ENCODE results near the gene ALOX15.
"Not testable (repeated sequence)": the region's sequence is repeated elsewhere in the genome, so short reads cannot be mapped to it uniquely, and the experiment has no call there.

ALOX15 gene, protein sequence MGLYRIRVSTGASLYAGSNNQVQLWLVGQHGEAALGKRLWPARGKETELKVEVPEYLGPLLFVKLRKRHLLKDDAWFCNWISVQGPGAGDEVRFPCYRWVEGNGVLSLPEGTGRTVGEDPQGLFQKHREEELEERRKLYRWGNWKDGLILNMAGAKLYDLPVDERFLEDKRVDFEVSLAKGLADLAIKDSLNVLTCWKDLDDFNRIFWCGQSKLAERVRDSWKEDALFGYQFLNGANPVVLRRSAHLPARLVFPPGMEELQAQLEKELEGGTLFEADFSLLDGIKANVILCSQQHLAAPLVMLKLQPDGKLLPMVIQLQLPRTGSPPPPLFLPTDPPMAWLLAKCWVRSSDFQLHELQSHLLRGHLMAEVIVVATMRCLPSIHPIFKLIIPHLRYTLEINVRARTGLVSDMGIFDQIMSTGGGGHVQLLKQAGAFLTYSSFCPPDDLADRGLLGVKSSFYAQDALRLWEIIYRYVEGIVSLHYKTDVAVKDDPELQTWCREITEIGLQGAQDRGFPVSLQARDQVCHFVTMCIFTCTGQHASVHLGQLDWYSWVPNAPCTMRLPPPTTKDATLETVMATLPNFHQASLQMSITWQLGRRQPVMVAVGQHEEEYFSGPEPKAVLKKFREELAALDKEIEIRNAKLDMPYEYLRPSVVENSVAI

DNA sequence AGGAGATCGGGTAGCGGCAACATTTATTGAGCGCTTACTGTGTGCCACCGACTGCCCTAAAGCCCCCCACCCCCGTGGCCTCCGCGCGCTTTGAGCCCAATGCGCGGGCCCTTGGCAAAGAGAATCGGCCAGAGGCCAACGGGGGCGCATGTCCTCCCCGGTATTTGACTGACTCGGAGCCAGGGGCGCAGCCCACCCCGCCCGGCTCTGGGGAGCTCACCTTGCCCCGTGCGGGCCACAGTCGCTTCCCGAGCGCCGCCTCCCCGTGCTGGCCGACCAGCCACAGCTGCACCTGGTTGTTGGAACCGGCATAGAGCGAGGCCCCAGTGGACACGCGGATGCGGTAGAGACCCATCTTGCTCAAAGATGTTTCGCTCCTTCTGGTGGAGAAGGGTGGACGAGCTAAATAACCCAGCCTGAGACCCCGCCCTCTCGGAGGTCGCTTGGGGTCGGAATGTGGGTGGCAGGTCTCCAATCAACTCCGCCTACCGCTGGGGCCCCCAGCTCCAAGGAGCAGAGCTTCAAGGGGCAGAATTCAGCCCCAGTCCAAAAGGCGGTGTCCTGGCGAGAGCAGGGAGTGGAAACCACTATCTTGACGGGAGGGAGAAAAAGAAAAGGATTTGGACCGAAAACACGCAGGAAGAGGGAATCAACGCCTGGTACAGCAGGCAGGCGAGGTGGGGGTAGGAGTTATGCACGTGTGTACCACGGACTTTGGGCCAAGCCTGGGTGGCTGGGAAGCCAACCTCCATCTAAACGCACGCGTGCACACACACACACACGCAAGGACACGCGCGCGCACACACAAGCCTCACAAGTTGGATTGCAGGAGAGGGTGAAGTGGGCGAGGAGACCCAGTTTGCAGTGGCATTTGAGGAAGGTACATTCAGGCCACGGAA is at the start of gene ALOX15:
TSS of gene ALOX15 (minus strand) at position 382 of the 899 bp plus-strand sequence. CDS start at position 355, 27 bp downstream.
- no peak for DNase-seq

DNA sequence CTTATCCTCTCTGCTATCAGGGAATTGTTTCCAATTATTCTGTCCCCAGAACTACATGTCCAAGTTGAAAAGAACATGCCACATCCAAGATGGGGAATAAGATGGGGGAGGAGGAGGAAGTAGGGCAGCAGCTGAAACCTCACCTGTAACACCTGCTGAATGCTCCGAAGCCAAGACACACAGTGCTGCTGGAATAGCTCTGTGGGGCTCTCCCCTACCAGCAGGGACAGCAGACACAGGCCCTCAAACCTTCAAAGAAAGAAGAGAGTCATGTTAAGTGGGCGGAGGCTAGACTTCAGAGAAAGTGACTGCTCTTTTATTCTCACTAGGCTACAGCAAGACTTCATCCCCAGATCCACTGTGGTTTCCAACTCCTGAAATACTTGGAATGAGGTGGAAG is 49.3 kb upstream of the ALOX15 start:
- no peak for DNase-seq

DNA sequence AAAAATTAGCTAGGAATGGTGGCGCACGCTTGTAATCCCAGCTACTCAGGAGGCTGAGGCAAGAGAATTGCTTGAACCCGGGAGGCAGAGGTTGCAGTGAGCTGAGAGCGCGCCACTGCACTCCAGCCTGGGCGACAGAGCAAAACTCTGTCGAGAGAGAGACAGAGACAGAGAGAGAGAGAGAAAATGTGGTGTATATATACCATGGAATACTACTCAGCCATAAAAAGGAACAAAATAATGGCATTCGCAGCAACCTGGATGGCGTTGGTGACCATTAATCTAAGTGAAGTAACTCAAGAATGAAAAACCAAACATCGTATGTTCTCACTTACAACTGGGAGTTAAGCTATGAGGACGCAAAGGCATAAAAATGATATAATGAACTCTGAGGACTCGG is 48.4 kb upstream of the ALOX15 start:
- DNase-seq: not testable (repeated sequence)

DNA sequence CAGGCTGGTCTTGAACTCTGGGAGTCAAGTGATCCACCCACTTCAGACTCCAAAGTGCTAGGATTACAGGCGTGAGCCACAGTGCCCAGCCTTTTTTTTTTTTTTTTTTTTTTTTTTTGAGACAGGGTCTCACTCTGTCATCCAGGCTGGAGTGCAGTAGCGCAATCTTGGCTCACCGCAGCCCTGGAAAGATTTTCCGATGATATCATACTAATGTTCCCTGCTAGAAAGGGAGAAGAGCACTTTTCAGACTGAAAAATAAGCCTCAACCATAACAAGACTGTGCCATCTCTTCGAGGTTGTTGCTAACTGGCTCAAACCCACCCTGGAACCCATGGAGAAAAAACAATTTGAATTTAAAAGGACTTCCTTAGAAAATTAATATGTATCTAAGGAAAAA is 42.3 kb upstream of the ALOX15 start:
- DNase-seq: not testable (repeated sequence)

DNA sequence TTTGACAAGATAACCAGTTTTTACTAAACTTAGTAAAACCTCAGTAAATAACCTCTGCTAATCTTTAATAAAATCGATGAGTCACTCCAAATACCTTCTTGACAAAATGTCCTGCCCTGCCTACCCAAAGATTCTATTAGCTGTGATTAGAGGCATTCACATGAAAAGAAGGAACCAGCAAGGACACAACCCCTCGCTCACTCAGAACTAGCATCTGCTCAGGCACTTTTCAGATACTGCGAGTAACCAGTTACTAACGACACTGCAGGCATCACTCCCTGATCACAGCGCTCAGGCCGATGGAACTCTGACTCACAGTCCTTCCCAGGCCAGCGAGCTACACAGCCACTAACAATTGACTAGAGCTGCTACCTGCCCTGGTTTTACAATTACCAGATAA is 38.2 kb upstream of the ALOX15 start:
- DNase-seq: no peak

DNA sequence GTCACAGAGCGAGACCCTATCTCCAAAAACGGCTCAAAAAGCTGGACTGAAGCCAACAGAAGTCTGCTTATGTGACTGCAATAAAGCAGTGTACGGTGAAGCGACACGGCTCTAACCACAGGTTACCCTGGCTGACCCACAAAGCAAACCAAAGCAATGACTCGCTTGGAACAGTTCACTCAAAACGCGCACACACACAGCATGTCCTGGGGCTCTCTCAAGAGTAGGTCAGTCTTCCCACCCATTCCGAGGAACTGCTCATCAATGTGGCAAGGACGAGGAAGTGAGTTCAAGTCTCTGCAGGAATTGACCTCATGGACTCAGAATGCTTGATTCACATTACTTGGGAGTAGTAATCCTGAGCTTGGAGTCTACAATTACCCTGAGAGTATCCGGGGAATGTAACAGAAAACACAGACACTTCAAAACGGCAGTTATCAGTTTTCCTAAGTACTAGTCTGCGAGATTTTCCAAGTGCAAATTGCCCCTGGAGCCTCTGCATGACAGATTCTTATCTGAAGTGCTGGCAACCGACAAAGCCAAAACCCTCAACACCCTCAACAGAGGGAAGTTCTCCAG is 37.1 kb upstream of the ALOX15 start:
- no peak for DNase-seq

DNA sequence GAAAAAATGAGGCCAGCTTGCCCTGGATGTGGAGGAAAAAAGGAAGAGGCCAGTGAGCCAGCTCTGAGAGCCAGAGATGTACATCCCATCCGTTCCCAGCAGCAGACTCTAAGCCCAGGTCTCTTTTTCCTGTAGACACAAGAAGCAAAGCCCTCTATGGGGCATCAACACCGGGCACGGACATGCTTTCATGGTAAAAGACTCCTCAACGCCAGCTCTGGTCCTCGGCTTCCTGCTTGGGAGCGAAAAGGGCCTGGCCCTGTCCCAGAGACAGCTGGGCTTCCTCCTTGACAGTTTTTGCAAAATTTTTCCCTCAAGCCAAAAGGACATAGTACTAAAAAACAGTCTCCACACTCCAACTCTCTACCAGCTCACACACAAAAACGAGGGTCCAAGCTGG is 35.3 kb upstream of the ALOX15 start:
- DNase-seq: no peak

DNA sequence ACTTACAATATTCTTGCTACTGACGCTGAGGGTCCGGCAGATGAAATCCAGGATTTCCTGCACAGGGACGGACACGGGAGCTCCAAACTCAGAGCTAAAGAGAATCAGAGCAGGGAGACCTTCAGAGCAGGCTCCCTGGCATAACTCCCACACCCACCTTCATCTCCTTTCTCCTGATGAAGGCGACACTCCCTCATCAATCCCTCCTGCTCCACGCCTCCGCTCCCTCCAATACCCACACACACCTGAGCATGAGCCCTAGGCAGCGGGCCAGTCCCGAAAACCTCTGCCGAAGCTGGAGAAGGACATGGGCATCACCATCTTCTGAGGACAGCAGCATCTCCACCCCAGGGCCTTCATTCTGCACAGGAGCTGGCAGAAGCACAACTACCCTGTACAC is 34.3 kb upstream of the ALOX15 start:
- no peak for DNase-seq

DNA sequence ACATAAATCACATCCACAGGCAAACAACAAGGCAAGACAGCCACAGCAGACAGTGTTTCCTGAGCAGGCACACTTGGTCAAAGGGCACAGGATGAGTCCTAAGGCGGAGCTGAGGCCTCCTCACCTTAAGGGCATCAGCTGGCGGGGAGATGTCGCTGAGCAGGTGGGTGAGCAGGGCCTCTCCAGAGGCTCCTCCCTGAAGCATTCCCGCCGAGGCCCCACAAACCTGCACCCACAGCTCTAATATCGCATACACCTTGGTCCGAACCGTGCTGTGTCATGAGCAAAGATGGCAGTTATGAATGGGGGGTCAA is 33.2 kb upstream of the ALOX15 start:
- DNase-seq: no peak

DNA sequence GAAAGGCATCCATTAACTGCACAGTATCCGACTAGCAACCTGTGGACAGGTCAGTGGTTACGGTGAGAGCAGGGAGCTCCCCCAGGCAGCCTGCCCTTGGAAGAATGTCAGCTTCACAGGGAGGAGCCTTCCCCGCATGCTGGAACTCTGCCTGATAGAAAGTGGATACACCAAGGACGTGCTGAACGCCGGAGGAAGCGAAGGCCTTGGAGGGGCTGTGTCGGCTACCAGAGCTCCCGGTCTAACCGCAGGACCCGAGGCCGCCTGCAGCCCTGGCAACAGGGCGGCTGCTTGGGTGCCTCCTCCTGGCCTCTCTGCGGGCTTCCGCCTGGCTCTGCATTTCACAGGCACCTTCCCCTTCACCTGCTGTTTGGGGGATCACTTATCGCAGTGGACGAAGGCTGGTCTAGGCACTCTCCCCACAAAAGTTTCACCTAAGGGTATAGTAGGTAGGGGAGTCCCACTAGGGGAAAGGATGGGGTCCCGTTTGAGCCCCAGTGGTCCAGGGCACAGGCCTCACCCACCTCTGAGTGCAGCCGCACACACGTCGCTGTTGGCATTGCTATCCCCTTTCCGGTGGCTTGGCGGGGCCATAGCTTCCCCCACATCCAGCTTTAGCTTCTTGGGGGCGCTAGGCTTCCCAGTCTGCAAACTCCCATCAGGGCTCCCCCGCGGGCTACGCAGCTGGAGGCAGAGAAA is 32.7 kb upstream of the ALOX15 start:
- DNase-seq: no peak

DNA sequence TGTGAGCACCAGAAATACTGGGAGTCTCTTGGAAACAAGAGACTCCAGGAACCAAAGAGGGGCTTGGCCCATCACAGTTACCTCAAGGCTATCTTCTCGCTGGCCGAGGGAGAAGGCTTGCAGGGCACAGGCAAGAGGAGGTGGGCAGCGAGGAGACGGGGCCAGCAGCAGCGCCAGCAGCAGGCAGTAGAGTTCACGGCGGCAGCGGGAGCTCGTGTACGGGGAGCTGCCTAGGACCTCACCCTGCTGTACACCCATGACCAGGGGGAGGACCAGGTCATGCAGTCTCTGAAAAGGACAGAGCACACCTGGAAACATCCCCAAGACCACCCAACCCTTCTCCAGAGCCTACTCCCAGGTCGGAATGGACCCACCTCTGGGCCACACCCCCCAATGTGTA is 31.7 kb upstream of the ALOX15 start:
- no peak for DNase-seq

DNA sequence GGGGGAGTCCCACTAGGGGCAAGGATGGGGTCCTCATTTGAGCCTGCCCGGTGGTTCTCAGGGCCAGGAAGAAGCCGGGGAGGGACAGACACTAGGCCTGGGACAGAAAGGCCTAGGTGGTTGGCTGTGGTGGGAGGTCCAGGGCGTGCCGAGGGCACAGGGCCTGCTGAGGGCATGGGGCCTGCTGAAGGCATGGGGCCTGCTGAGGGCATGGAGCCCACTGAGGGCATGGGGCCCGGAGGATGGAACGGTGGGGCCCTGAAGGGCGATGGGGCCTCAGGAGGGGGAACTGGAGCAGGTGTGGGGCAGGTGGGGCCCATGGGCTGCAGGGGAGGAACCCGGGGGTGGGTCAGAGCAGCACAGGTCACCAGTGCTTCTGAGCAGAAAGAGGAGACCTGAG is 31.3 kb upstream of the ALOX15 start:
- no peak for DNase-seq

DNA sequence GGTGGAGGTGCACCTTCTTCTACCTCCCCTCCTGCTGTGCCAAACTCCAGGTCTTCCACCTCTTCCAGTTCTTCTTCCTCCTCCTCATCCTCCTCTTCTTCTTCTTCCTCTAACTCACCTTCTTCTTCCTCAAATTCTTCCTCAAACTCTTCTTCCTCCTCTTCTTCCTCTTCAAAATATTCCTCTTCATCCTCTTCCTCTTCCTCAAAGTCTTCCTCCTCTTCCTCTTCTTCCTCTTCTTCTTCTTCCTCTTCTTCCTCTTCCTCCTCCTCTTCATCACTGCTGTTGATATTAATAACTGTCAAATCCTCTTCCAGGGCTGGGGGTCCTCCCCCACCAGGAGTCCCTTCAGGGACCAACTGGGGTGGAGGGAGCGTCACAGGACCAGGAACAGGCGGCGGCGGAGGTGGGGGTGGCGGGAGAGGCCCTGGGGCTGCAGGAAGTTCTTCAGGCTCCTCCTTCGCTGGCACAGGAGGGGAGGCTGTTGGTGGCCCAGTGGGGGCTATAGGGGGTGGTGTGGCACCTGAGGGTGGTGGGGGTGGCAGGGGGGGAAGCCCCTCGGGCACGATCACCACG is 30.7 kb upstream of the ALOX15 start:
- DNase-seq: no peak

DNA sequence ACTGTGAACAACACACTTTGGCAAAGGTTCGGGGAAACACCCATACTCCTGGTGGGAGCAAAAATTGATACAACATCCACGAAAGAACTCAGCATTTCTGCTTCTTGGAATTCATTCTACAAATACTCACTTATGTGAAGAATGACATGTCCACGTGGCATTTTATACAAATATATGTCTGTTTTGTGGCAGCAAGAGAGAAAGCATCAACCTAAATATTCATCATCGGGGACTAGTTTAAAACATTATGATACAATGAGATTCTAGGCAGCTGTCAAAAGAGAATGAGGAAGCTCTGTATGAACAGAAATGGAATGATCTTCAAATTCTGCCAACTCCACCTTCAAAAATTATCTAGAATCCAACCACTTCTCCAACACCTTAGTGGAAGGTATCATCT is 25.7 kb upstream of the ALOX15 start:
- DNase-seq: no peak

DNA sequence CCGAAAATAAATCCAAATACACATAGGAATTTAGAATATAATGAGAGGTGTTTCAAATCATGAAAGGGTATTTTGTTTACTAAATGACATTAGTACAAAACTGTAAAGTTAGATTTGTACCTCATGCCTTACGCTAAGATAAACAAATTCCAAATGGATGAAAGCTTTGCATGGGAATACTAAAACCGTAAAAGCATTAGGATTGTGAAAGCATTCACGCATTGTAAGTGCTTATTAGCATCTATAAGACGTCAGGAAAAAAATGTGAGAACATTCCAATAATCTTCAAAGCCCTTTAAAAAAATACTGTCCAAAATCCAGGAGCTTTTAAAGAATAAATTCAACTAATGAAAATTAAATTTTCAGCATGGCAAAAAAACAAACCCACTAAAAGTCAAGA is 24.8 kb upstream of the ALOX15 start:
- no peak for DNase-seq

DNA sequence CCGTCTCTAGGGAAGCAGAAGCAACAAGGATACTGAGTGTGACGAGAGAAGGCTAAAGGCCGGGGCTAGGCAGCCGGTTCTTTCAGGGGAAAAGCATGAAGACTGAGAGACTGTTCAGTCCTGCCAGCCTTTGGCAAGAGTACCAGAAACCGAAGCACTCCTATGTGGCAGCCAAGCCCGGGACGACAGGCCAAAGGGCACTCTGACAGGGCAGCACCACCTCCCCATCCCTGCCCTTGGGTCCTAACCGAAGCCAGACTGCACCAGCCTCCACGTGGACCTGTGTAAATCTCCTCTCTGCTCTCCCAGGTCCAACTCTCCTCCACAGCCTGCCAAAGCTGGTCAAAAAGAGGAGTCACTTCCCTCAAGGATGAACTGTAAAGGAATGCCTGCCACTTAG is 23.5 kb upstream of the ALOX15 start:
- no peak for DNase-seq

DNA sequence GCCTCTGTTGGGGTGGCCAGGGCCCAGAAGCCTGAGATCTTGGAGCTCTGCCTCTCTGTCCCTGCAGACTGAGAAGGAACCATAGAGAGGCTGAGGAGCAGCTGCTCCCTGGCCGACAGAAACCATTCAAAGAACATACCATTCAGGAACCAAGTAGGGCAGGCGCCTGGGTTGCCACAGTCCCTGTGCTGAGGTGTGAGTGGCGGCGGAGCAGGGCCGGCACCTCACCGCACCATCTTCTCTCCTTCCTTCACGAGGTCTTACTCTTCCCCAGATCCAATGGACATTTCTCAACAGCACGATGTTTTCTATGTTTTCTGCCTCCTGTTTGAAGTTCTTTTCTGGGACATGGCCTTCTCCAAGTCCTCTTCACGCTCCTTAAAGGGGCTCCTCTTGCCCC is 22.8 kb upstream of the ALOX15 start:
- DNase-seq: no peak

DNA sequence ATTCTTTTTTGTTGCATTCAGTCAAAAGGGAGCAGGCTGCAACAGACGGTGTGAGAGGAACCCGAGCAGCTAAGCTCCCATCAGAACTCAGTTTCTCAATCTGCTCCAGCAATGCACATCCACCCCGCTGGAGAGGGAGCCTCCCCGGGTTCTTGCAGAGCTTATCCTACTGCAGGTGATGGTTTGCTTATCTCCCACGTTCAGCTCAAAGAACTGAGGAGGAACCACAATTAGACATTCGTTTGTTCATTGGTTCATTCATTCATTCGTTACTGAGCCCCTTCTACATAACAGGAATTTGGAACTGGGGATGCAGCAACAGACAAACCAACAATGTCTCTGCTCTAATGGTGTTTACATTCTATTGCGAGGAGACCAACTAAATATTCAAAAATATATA is 22.2 kb upstream of the ALOX15 start:
- no peak for DNase-seq

DNA sequence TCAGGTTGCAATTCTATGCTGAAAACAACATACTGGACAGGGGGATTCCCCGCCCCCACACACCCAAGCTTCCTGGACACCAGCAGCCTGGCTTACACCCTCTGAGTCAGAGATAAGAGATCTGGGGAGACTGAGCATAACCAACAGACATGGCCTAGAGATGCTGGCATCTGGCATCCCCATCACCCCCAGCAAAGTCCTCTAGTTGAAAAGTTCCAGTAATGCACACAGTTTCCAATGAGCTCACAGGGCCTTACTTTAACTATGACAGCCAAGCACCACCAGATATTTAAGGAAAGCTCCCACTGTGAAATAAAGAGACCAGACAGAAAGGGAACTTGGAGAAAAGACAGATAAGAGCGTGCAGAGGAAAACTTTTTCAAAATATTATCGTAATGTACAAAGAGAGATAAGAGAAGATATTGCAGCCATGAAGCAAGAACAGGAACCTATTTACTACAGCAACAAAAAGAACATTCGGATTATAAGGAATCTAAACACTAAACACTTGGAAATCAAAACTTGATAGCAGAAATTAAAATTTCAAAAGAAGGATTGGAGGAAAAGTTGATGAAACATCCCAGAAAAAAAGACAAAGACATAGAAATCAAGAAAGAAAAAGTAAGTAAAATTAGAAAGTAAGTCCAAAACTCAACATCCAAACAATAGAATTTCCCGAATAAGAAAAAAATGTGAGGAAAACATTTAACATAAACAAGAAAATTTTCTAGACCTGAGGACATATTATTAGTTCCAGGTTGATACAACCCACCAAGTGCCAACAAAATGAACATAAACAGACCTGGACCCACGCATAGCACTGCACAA is 17.2 kb upstream of the ALOX15 start:
- no peak for DNase-seq

DNA sequence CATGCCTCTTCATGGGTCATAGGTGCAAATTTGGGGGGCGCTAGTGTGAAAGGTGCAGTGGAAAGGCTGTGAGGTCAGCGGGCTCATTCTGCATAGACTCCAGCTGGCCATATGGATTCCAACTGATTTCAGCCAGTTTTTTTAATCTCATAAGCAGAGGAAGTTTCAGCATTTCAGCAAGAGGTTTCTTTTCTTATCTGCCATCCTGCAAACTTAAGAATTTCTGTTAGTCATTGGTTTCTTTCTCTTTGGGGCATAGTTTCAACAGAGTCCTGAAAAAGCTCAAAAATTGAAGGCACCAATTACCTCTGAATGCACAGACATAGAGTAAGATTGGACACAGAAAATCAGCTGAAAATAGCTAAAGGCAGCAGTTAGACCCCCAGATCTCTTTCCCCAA is 16.2 kb upstream of the ALOX15 start:
- DNase-seq: no peak

DNA sequence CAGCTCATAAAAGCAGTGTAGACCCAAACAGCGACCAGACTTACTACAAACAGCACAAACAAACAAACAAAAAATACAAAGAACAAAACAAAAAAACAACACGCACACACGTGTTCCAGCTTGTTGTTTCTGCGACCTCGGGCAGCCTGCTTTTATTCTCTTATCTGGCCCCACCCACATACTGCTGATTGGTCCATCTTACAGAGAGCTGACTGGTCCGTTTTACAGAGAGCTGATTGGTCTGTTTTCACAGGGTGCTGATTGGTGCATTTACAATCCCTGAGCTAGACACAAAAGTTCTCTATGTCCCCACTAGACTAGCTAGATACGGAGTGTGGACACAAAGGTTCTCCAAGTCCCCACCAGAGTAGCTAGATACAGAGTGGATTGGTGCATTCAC is 14.5 kb upstream of the ALOX15 start:
- DNase-seq: not testable (repeated sequence)

DNA sequence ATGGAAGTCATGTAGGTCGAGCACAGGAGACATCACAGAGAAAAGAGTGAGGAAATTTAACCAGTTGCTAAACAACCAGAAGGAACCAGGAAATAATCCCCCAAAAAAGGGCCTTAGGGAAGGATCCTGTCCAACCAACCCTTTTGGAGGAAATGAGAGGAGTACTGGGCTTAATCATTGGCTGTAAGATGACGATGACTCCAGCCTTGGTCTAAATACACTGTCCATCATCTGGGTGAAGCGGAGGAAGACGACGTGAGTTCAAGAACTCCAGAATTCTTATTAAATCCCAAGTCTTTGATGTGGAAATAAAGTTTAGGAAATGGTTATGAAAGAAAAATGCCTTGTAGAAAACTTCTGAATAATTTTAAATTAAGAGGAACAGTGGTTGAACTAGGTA is 11.5 kb upstream of the ALOX15 start:
- DNase-seq: no peak

Data from COR-L47 (cell line).